ENCODE data around the gene EGLN2.

EGLN2 gene

DNA sequence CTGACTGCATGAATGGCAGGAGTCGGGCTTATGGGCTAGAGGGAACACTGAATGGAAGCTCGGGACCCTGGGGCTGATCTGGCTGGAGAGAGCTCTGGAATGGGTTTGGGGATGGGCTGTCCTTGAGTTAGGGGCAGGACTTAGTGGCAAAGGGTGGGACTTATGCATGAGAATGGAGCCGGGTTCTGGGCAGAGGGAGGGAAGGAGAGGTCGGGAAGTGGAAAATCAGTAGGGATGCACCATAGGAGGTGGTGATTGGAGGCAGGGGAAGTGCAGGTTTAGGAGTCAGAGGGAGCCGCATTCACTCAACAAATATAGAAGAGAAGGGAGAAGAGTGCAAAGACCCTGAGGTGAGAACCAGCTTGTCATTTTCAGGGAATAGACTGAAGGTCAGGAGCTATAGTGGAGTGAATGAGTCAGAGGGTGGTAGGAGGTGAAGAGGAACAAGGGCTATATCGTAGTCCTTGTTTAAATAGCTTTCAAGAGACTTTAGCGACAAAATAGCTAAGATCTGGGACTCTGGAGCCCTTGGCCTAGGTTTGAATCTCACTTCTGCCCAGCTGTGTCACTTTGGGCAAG lies 20.2 kb upstream of the EGLN2 start:
- TF ChIP-seq, protein P1, sequence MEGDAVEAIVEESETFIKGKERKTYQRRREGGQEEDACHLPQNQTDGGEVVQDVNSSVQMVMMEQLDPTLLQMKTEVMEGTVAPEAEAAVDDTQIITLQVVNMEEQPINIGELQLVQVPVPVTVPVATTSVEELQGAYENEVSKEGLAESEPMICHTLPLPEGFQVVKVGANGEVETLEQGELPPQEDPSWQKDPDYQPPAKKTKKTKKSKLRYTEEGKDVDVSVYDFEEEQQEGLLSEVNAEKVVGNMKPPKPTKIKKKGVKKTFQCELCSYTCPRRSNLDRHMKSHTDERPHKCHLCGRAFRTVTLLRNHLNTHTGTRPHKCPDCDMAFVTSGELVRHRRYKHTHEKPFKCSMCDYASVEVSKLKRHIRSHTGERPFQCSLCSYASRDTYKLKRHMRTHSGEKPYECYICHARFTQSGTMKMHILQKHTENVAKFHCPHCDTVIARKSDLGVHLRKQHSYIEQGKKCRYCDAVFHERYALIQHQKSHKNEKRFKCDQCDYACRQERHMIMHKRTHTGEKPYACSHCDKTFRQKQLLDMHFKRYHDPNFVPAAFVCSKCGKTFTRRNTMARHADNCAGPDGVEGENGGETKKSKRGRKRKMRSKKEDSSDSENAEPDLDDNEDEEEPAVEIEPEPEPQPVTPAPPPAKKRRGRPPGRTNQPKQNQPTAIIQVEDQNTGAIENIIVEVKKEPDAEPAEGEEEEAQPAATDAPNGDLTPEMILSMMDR (IDR thresholded peaks at IDR 0.05) = no peak

GRCh38 chr19:40780582-40780981 lies 18.4 kb upstream of the EGLN2 start:
- TF ChIP-seq, protein P1 (IDR thresholded peaks at IDR 0.05) = no peak

DNA sequence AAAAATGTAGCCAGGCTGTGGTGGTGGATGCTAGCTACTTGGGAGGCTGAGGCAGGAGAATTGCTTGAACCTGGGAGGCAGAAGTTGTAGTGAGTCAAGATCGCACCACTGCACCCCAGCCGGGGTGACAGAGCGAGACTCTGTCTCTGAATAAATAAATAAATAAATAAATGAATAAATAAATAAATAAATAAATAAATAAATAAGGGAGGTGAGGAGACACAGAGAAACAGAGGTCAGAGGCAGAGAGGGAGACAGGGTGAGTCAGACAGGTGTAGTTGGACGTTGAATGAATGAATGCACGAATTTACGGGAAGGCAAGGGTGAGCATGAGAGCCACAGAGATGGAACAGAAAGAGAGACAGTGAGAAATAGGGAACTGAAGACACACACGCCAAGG lies 17.9 kb upstream of the EGLN2 start:
- TF ChIP-seq, protein P1 (IDR thresholded peaks at IDR 0.05) = no peak

DNA sequence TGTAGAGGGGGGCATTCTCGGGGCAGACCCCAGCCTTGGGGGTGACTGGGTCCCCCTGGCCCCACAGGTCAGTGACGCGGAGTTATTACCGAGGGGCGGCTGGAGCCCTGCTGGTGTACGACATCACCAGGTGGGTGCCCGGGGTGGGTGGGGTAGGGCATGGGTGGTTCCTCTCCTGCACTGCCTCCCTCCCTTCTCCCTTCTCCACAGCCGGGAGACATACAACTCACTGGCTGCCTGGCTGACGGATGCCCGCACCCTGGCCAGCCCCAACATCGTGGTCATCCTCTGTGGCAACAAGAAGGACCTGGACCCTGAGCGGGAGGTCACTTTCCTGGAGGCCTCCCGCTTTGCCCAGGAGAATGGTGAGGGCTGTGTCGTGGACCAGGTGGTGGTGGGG lies 15.3 kb upstream of the EGLN2 start:
- TF ChIP-seq, protein P1 (IDR thresholded peaks at IDR 0.05) = no peak

DNA sequence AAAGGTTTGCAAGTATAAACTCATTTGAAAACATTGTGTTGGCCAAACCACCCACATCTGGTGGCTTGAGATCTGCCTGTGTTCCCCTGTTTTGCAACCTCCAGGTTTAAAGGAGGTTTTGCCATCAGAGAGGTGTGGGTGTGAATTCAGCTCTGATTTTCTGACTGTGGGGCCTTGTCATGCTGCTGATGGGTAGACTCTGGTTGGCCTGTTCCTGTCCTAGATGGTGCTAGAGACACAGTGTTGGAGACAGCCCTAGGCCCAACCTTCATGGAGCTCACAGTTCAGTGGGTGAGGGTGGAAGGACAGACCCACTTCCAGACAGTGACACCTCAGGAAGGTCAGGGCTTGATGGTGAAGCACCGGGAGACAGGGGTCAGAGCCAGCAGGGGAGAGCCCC lies 13.5 kb upstream of the EGLN2 start:
- TF ChIP-seq, protein P1 (IDR thresholded peaks at IDR 0.05) = no peak

DNA sequence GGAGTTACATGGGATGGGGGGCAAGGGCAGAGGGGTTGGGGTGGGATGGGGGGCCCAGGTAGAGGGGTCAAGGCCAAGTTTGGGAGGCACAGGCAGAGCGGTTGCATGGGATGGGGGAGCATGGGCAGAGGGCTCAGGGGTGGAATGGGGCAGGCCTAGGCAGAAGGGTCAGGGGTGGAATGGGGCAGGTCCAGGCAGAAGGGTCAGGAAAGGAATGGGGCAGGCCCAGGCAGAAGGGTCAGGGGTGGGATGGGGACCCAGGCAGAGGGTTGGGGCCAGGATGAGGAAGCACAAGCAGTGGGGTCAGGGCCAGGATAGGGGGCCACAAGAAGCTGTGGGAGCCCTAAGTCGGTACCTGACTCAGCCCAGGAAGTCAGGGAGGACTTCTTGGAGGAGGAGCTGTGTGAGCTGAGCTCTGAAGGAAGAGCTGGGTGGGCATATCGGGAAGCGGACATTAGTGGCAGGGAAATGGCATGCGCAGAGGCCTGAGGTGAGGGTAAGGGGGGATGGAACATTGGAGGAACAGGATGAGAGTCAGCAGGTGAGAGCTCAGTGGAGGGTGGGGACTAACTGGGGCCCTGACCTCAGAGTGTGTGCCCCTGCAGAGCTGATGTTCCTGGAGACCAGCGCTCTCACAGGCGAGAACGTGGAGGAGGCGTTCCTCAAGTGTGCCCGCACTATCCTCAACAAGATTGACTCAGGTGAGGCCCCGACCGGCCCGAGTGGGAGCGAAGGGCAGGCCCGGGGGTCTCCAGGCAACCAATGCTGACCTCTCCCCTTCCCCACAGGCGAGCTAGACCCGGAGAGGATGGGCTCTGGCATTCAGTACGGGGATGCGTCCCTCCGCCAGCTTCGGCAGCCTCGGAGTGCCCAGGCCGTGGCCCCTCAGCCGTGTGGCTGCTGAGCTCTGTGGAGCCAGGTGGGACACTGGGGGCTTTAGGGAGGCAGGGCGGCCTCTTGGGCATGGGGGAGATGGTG lies 12.6 kb upstream of the EGLN2 start:
- TF ChIP-seq, protein P1 (IDR thresholded peaks at IDR 0.05) = no peak

GRCh38 chr19:40791349-40791748 lies 7.6 kb upstream of the EGLN2 start:
- TF ChIP-seq, protein P1 (IDR thresholded peaks at IDR 0.05) = no peak

All from LNCAP (cell line).